GM20000 (cell line): ENCODE results near the gene CARF.

Experiments used
- DNase-seq: peaks from one replicate; pipeline ENCODE4 v3.0.0; 2012; ENCODE audit warnings: low spot score
- CTCF ChIP-seq: IDR thresholded peaks from 2 replicates; pipeline ENCODE4 v1.5.1; 2012; ENCODE audit warnings: mild to moderate bottlenecking, control low read depth; ENCODE audit errors: extremely low read depth, missing control alignments

CARF gene

GRCh38 chr2:203014456-203015199, 102.6 kb downstream of the CARF start, which contains the start of gene NBEAL1:
TSS of gene NBEAL1 (plus strand) at chr2:203014875. CDS start at chr2:203016385, 1,510 bp downstream.
- DNase-seq = peak; percentile 93
- no peak for TF ChIP-seq CTCF

GRCh38 chr2:203016716-203017115, 104.6 kb downstream of the CARF start:
- no peak for DNase-seq
- TF ChIP-seq CTCF = no peak

- no peak for DNase-seq
- no peak for TF ChIP-seq CTCF
Observed at GRCh38 chr2:203018181-203018580, 106.1 kb downstream of the CARF start.

GRCh38 chr2:203019142-203019541, 107.1 kb downstream of the CARF start:
- no peak for TF ChIP-seq CTCF

GRCh38 chr2:203021991-203022390, 109.9 kb downstream of the CARF start:
- DNase-seq = no peak
- no peak for TF ChIP-seq CTCF

More at GRCh38 chr2:203019142-203019541, 107.1 kb downstream of the CARF start:
- no peak for DNase-seq

- DNase-seq = no peak
- TF ChIP-seq CTCF = no peak
Observed at GRCh38 chr2:203022751-203023150, 110.7 kb downstream of the CARF start.

- TF ChIP-seq CTCF = no peak
- no peak for DNase-seq
Observed at GRCh38 chr2:203025592-203025991, 113.5 kb downstream of the CARF start.
